ENCODE results near the gene IGIP. TPM values are rescaled to one million over a fixed set of nuclear protein-coding genes. Genes with fewer than 3 reads are reported as not detected.

The IGIP gene
- total RNA-seq, 2 donors from 2014 or later, result 3.2 to 3.7 TPM

- Mint-ChIP-seq H3K36me3 (ENCODE audit: low read depth) (no peaks in the 10 kb centered on the region), H3K4me1 (peaks cover 32% of the 10 kb centered on the region), H3K4me3 (no peak overlapping the region), H3K27me3 (no peaks in the 10 kb centered on the region), H3K27ac (peak overlapping the region; percentile 24)
- no peak for ATAC-seq
- DNase-seq, result no peak
- no peaks in the 10 kb centered on the region for H3K9me3 ChIP-seq (ENCODE audit: control insufficient read depth, low read length, poor library complexity, severe bottlenecking)
Measured at GRCh38 chr5:140136624-140137023, 10.9 kb downstream of the IGIP start.

GRCh38 chr5:140140435-140140834, 14.7 kb downstream of the IGIP start:
- no peak overlapping the region for H3K4me3 Mint-ChIP-seq
- no peaks in the 10 kb centered on the region for H3K36me3 Mint-ChIP-seq (ENCODE audit: low read depth)
- DNase-seq, result no peak
- no peak for ATAC-seq
- H3K4me1 Mint-ChIP-seq, result peaks cover 30% of the 10 kb centered on the region
- no peak overlapping the region for H3K27ac Mint-ChIP-seq
- no peaks in the 10 kb centered on the region for H3K9me3 ChIP-seq (ENCODE audit: control insufficient read depth, low read length, poor library complexity, severe bottlenecking)
- peaks cover 6% of the 10 kb centered on the region for H3K27me3 Mint-ChIP-seq

- H3K4me1 Mint-ChIP-seq, result peaks cover 27% of the 10 kb centered on the region
- H3K27me3 Mint-ChIP-seq, result peaks cover 7% of the 10 kb centered on the region
- H3K9me3 ChIP-seq (ENCODE audit: control insufficient read depth, low read length, poor library complexity, severe bottlenecking), result no peaks in the 10 kb centered on the region
- H3K4me3 Mint-ChIP-seq, result no peak overlapping the region
- H3K27ac Mint-ChIP-seq, result no peak overlapping the region
- H3K36me3 Mint-ChIP-seq (ENCODE audit: low read depth), result no peaks in the 10 kb centered on the region
- no peak for ATAC-seq
- DNase-seq, result no peak
Measured at GRCh38 chr5:140141241-140141640, 15.5 kb downstream of the IGIP start.

- H3K36me3 Mint-ChIP-seq (ENCODE audit: low read depth), result no peaks in the 10 kb centered on the region
- no peak overlapping the region for H3K27ac Mint-ChIP-seq
- no peaks in the 10 kb centered on the region for H3K9me3 ChIP-seq (ENCODE audit: control insufficient read depth, low read length, poor library complexity, severe bottlenecking)
- no peak overlapping the region for H3K4me3 Mint-ChIP-seq
- H3K27me3 Mint-ChIP-seq, result peaks cover 7% of the 10 kb centered on the region
- DNase-seq (no peak), ATAC-seq (no peak)
- H3K4me1 Mint-ChIP-seq, result peaks cover 27% of the 10 kb centered on the region
Measured at GRCh38 chr5:140142246-140142645, 16.5 kb downstream of the IGIP start.

- no peaks in the 10 kb centered on the region for H3K9me3 ChIP-seq (ENCODE audit: control insufficient read depth, low read length, poor library complexity, severe bottlenecking)
- H3K4me3 Mint-ChIP-seq, result no peak overlapping the region
- H3K27me3 Mint-ChIP-seq, result peaks cover 7% of the 10 kb centered on the region
- H3K4me1 Mint-ChIP-seq, result peaks cover 26% of the 10 kb centered on the region
- no peak for DNase-seq
- no peak for ATAC-seq
- no peak overlapping the region for H3K27ac Mint-ChIP-seq
- no peaks in the 10 kb centered on the region for H3K36me3 Mint-ChIP-seq (ENCODE audit: low read depth)
Measured at GRCh38 chr5:140142856-140143255, 17.1 kb downstream of the IGIP start.

GRCh38 chr5:140143521-140144258, 18.0 kb downstream of the IGIP start:
- peaks cover 24% of the 10 kb centered on the region for H3K4me1 Mint-ChIP-seq
- H3K27ac Mint-ChIP-seq, result no peak overlapping the region
- H3K4me3 Mint-ChIP-seq, result no peak overlapping the region
- peak; percentile 14 for ATAC-seq
- no peaks in the 10 kb centered on the region for H3K36me3 Mint-ChIP-seq (ENCODE audit: low read depth)
- H3K9me3 ChIP-seq (ENCODE audit: control insufficient read depth, low read length, poor library complexity, severe bottlenecking), result no peaks in the 10 kb centered on the region
- DNase-seq, result no peak
- H3K27me3 Mint-ChIP-seq, result peaks cover 7% of the 10 kb centered on the region

GRCh38 chr5:140145256-140145655, 19.5 kb downstream of the IGIP start:
- H3K4me3 Mint-ChIP-seq, result peak overlapping the region; percentile 84
- no peaks in the 10 kb centered on the region for H3K9me3 ChIP-seq (ENCODE audit: control insufficient read depth, low read length, poor library complexity, severe bottlenecking)
- H3K36me3 Mint-ChIP-seq (ENCODE audit: low read depth), result no peaks in the 10 kb centered on the region
- no peak for ATAC-seq
- DNase-seq, result no peak
- H3K27ac Mint-ChIP-seq, result no peak overlapping the region
- H3K27me3 Mint-ChIP-seq, result peaks cover 7% of the 10 kb centered on the region
- peaks cover 22% of the 10 kb centered on the region for H3K4me1 Mint-ChIP-seq

- Mint-ChIP-seq H3K4me1 (peaks cover 21% of the 10 kb centered on the region), H3K36me3 (ENCODE audit: low read depth) (no peaks in the 10 kb centered on the region), H3K27me3 (peaks cover 7% of the 10 kb centered on the region), H3K4me3 (peak overlapping the region; percentile 84), H3K27ac (no peak overlapping the region)
- ATAC-seq, result peak; percentile 76
- peak; percentile 35 to 53 (median 48) for DNase-seq
- H3K9me3 ChIP-seq (ENCODE audit: control insufficient read depth, low read length, poor library complexity, severe bottlenecking), result no peaks in the 10 kb centered on the region
Measured at GRCh38 chr5:140145818-140146522, 20.2 kb downstream of the IGIP start.

- no peak for ATAC-seq
- peaks cover 7% of the 10 kb centered on the region for H3K27me3 Mint-ChIP-seq
- H3K36me3 Mint-ChIP-seq (ENCODE audit: low read depth), result no peaks in the 10 kb centered on the region
- DNase-seq, result no peak
- peak overlapping the region; percentile 19 for H3K27ac Mint-ChIP-seq
- no peaks in the 10 kb centered on the region for H3K9me3 ChIP-seq (ENCODE audit: control insufficient read depth, low read length, poor library complexity, severe bottlenecking)
- peak overlapping the region; percentile 60 for H3K4me3 Mint-ChIP-seq
- peaks cover 21% of the 10 kb centered on the region for H3K4me1 Mint-ChIP-seq
Measured at GRCh38 chr5:140146523-140146842, 20.7 kb downstream of the IGIP start.

- H3K36me3 Mint-ChIP-seq (ENCODE audit: low read depth), result no peaks in the 10 kb centered on the region
- peak overlapping the region; percentile 19 for H3K27ac Mint-ChIP-seq
- H3K27me3 Mint-ChIP-seq, result peaks cover 7% of the 10 kb centered on the region
- no peak overlapping the region for H3K4me3 Mint-ChIP-seq
- peaks cover 23% of the 10 kb centered on the region for H3K4me1 Mint-ChIP-seq
- H3K9me3 ChIP-seq (ENCODE audit: control insufficient read depth, low read length, poor library complexity, severe bottlenecking), result no peaks in the 10 kb centered on the region
- DNase-seq (no peak), ATAC-seq (no peak)
Measured at GRCh38 chr5:140147460-140147859, 21.7 kb downstream of the IGIP start.

GRCh38 chr5:140148508-140148907, 22.8 kb downstream of the IGIP start:
- Mint-ChIP-seq H3K27ac (no peak overlapping the region), H3K36me3 (ENCODE audit: low read depth) (no peaks in the 10 kb centered on the region), H3K4me1 (peaks cover 18% of the 10 kb centered on the region), H3K27me3 (peaks cover 7% of the 10 kb centered on the region), H3K4me3 (no peak overlapping the region)
- ATAC-seq (no peak), DNase-seq (no peak)
- H3K9me3 ChIP-seq (ENCODE audit: control insufficient read depth, low read length, poor library complexity, severe bottlenecking), result no peaks in the 10 kb centered on the region

GRCh38 chr5:140150201-140150600, 24.5 kb downstream of the IGIP start:
- no peaks in the 10 kb centered on the region for H3K9me3 ChIP-seq (ENCODE audit: control insufficient read depth, low read length, poor library complexity, severe bottlenecking)
- Mint-ChIP-seq H3K36me3 (ENCODE audit: low read depth) (no peaks in the 10 kb centered on the region), H3K4me1 (peaks cover 8% of the 10 kb centered on the region), H3K4me3 (no peak overlapping the region), H3K27ac (peak overlapping the region; percentile 27), H3K27me3 (peaks cover 4% of the 10 kb centered on the region)
- ATAC-seq (no peak), DNase-seq (no peak)

- no peaks in the 10 kb centered on the region for H3K27me3 Mint-ChIP-seq
- DNase-seq (no peak), ATAC-seq (no peak)
- no peak overlapping the region for H3K4me3 Mint-ChIP-seq
- no peaks in the 10 kb centered on the region for H3K36me3 Mint-ChIP-seq (ENCODE audit: low read depth)
- peaks cover 4% of the 10 kb centered on the region for H3K4me1 Mint-ChIP-seq
- peak overlapping the region; percentile 72 for H3K27ac Mint-ChIP-seq
- no peaks in the 10 kb centered on the region for H3K9me3 ChIP-seq (ENCODE audit: control insufficient read depth, low read length, poor library complexity, severe bottlenecking)
Measured at GRCh38 chr5:140151144-140152021, 25.6 kb downstream of the IGIP start.

Data from T-helper 17 cell (primary cell).